Germinal center (tissue), 1 donor: ENCODE data around the gene SSRP1.
"Not testable (repeated sequence)": the region's sequence is repeated elsewhere in the genome, so short reads cannot be mapped to it uniquely, and the experiment has no call there.

Source experiments
- DNase-seq: peaks from one replicate; pipeline ENCODE4 v3.0.0; 2012; ENCODE audit warnings: mixed read lengths, low spot score

Gene SSRP1

GRCh38 chr11:57300785-57301184, 34.9 kb downstream of the SSRP1 start:
- DNase-seq: no peak

DNA sequence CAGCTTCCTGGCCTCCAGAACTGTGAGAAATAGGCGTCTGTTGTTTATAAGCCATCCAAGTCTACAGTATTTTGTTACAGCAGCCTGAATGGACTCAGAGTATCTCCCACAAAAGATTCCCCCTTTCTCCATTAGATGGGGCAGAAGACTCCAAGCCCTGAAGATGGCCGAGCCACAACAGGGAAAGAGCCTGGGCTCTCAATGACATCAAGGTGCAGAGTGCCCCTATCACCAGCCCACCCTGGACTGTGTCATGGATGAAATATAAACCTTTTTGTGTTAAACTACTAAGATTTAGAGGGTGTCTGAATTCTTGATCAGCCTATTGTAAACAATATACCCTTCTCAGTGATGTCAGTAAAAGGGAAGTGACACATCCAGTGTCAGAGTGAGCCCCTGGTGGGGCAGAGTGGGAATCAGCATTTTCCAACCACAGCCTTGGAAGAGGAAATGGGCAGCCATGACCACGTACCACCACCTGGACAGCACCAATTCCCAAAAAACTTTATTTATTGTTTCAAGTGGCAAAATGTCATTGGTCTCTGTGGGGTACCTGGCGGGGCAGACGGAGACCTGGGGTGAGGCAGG, 36.4 kb downstream of the SSRP1 start:
- no peak for DNase-seq

DNA sequence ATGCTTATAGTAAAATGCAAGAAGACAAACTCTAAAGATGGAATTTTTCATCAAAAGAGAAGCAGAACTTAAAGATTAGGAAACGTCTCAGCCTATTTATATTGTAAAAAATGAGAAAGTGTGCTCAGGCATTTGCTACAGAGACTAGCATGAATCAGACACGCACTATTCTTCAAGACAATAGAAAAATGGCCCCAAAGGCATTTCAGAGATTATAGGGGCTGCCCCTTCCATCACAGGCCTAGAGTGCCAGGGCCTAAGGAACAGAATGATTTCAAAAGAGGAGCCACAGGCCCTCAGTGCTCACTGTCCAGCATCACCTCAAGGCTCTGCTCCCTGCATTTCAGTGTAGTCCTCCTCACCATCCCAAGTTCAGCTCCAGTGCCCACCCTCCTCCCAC, 38.5 kb downstream of the SSRP1 start:
- DNase-seq: no peak

DNA sequence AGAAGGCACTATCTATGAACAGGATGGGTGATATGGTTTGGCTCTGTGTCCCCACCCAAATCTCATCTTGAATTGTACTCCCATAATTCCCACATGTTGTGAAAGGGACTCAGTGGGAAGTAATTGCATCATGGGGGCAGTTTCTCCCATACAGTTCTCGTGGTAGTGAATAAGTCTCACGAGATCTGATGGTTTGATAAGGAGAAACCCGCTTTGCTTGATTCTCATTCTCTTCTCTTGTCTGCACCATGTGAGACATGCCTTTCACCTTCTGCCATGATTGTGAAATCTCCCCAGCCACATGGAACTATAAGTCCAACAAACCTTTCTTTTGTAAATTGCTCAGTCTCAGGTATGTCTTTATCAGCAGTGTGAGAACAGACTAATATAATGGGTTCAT, 39.5 kb downstream of the SSRP1 start:
- not testable (repeated sequence) for DNase-seq

DNA sequence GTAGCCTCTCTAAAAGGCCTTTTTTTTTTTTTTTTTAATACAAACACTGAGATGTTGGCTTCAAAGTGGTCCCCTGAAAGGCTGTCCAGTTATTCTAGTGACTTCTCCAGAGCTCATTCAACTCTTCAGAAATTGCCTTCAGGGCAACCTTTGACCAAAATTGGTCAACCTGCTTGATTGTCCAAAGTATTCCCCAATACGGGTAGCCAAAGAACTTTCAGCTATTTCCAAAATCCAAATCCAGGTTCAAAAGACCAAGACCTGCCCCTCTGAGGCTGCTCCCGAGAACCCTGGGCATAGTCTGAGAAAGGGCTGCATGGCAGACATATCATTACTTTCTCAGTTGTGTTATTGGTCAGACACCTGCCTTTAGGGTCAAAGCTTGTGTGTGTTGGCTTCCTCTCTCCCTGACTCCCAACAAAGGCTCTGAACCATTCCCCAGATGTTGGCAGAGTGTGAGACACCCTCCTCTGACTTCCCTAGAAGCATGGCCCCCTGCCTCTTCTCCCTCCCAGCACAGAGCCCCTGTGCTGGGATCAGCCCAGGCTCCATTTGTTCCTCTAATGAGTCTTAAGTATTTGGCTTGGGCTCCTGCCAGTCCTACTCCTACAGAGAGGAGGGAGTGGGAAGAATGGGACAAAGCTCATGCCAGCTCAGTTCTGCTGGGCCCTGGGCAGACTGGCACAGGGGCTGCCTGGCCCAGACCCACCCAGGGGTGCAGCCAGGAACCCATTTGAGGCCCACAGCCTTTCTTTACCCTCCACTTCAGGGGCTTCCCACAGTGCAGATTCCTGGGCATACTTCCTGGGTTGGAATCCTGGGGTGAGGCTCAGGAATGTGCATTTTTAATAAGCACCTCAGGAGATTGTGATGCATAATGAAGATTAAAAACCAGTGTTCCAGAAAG, 41.2 kb downstream of the SSRP1 start:
- no peak for DNase-seq

DNA sequence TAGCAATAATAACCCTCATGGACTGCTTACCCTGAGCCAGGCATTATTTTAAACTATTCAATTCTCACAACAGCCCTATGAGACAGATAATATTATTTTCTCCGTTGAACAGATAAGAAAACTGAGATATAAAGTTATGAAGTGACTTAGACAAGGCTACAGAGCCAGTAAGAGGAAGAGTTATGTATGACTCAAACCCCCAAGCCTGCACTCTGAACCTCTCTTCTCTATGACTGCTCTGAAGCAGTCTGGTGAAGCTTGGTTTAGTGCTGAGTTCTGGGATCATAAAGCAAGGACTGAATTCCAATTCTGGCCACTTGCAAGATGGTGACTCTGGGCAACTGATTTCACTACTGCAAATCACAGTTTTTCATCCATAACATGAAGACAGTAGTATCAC, 45.4 kb downstream of the SSRP1 start:
- no peak for DNase-seq

- DNase-seq: no peak
These were observed 46.7 kb downstream of the SSRP1 start for GRCh38 chr11:57288771-57289579.

DNA sequence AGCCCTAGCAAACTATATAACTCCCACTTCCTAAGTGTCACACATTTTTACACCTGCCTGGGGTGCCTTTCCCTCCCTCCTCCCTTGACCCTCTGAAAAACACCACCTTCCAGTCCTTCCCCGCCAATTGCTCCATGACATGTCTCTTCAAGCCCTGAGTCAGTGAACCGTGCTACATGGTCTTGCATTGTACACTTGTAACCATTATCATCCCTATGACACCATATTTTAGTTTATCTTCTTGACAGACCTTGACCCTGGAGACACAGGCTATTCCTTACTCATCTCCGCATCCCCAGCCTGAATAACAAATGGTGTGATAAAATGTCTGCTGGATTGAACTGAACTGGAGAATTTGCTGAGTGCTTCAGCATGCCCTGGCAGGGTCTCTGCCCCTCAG, 47.8 kb downstream of the SSRP1 start:
- no peak for DNase-seq

- DNase-seq: no peak
These were observed 52.3 kb downstream of the SSRP1 start for GRCh38 chr11:57283231-57283990.

DNA sequence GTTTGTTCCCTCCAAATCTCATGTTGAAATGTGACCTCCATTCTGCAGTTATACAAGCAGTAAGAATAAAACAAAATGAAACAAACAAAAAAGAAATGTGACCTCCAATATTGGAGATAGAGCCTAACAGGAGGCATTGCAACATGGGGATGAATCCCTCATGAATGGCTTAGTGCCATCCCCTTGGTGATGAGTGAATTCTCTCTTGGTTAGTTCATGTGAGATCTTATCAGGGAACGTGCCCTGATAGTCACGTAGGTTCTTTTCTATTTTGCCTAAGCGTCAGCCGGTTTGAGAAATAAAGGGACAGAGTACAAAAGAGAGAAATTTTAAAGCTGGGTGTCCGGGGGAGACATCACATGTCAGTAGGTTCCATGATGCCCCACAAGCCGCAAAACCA, 54.1 kb downstream of the SSRP1 start:
- DNase-seq: not testable (repeated sequence)

GRCh38 chr11:57279116-57279515, 56.6 kb downstream of the SSRP1 start:
- no peak for DNase-seq

DNA sequence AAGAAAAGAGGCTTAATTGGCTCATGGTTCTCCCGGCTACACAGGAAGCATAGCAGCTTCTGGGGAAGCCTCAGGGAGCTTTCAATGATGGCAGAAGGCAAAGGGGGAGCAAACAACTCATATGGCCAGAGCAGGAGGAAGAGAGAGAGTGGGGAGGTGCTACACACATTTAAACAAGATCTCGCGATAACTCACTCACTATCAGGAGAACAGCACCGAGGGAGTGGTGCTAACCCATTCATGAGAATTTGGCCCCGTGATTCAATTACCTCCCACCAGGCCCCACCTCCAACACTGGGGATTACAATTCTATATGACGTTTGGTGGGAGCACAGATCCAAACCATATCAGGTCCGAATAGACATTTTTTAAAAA, 57.0 kb downstream of the SSRP1 start:
- DNase-seq: no peak

DNA sequence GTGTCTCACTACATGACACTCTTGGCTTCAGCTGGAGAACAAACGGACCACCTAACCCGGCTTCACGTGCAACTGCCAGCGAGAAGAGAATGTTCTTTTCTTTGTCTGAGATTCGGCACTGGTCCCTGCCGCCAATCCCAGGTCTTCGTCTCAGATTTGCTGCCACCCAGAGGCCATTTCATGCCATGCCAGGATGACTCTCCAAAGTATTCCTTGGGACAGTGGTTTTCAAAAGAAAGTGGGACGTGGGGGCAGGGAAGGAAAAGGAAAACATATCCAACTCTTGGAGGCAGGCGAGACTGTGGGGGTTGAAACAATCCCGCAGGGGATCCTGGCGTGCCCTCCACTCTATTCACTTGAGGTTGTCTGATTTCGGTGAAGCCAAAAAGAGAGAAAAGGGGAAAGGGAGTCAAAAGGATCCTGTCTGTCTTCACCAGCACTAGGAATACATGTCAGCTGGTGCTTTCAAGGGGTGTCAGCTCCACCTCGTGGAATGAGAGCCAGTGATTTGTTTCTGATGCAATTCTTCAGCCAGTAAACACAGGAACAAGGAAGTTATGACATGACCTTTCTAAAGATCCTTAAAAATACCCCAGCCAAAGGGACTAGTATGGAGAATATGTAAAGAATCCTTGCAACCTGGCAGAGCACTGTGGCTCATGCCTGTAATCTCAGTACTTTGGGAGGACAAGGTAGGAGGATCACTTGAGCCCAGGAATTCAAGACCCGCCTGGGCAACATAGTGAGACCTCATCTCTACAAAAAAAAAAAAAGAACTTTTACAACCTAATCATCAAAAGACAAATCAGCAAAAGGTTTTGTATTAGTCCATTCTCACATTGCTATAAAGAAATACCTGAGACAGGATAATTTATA, 57.6 kb downstream of the SSRP1 start:
- peak; percentile 51 for DNase-seq

DNA sequence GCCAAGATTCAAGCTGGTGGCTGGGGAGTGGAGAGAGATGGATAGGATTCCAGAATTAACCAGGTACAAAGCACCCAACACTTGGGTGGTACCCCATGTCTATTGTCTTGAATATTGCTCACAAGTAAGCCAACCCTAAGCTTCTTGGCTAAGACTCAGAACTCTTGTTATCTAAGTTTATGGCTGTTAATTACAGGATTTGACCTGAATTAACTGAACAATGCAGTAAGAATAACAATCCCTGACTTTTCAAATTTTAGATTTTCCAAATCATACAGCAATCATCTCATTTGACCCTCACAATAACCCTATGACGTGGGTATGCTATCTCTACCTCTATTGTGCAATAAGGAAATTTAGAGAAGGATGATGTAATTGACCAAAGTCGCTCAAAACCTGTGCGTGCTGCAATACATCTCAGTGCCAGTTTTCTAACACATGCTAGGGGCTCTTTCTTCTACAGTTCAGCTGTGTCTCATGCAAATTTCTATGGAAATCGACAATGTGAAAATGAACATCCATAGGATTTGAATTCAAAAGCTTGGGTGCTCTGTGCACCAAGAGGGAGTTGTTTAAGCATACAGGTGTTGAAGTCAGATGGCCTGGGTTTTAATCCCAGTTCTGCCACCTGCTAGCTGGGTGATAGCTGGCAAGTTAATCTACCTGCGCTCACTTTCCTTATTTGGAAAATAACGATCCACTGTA, 58.6 kb downstream of the SSRP1 start:
- DNase-seq: no peak

GRCh38 chr11:57276169-57276970, 59.3 kb downstream of the SSRP1 start:
- no peak for DNase-seq
